ENCODE measurements around the gene FCHSD2.

Gene FCHSD2

DNA sequence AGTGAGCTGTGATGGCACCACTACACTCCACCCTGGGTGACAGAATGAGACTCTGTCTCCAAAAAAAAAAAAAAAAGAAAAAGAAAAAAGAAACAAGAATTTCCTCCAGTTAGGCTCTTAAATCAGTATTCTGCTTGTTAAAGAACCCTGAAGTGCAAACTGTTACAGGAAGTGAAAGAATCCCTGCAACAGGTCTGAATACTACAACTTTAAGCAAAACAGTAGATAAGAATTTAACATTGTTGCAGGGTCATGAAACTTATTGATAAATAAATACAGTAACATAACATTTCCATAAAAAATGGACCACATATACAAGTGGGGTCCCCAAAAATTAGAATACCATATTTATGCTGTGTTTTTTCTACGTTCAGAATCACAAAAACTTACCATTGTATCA, 35.8 kb downstream of the FCHSD2 start:
- Histone ChIP-seq H3K36me3 (ENCODE audit: insufficient read depth, low read length) (no peaks in the 10 kb centered on the region), H3K9me3 (ENCODE audit: insufficient read depth, low read length, severe bottlenecking) (no peaks in the 10 kb centered on the region), H3K27ac (ENCODE audit: low read length) (no peak overlapping the region), H3K4me3 (ENCODE audit: low read depth in 1 of 2, low read length in 2 of 2) (no peak overlapping the region), H2AFZ (ENCODE audit: low read depth, low read length) (no peak overlapping the region), H3K27me3 (ENCODE audit: insufficient read depth, low read length, poor library complexity) (no peaks in the 10 kb centered on the region), H3K9ac (ENCODE audit: low read depth, low read length) (no peak overlapping the region), H4K20me1 (ENCODE audit: insufficient read depth, low read length) (no peaks in the 10 kb centered on the region), H3K4me1 (ENCODE audit: insufficient read depth, low read length) (no peaks in the 10 kb centered on the region), H3K4me2 (ENCODE audit: insufficient read depth, low read length) (no peak overlapping the region), H3K79me2 (ENCODE audit: insufficient read depth, low read length) (peaks cover 10% of the 10 kb centered on the region)
- DNase-seq (no peak), ATAC-seq (ENCODE audit: insufficient read depth, low read depth) (no peak)
- TF ChIP-seq, protein P1, sequence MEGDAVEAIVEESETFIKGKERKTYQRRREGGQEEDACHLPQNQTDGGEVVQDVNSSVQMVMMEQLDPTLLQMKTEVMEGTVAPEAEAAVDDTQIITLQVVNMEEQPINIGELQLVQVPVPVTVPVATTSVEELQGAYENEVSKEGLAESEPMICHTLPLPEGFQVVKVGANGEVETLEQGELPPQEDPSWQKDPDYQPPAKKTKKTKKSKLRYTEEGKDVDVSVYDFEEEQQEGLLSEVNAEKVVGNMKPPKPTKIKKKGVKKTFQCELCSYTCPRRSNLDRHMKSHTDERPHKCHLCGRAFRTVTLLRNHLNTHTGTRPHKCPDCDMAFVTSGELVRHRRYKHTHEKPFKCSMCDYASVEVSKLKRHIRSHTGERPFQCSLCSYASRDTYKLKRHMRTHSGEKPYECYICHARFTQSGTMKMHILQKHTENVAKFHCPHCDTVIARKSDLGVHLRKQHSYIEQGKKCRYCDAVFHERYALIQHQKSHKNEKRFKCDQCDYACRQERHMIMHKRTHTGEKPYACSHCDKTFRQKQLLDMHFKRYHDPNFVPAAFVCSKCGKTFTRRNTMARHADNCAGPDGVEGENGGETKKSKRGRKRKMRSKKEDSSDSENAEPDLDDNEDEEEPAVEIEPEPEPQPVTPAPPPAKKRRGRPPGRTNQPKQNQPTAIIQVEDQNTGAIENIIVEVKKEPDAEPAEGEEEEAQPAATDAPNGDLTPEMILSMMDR (IDR thresholded peaks at IDR 0.05; ENCODE audit: borderline replicate concordance, extremely low read depth, low read length, poor library complexity, severe bottlenecking) = no peak

DNA sequence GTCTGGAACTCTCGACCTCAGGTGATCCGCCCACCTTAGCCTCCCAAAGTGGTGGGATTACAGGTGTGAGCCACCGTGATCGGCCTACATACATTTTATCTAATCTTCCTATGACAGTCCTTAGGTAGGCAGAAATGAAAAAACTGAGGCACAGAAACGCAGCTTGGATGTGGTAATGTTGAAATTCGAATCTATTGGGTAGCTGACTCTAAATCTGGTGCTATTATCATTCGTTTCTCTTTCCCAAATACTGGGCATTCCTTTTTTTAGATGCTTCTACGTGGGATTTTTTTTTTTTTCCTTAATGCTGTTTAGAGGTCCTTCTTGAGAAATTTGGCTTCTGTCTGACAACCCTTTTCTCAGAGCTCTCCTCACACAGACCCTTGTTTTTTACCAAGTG, 41.5 kb downstream of the FCHSD2 start:
- no peak for TF ChIP-seq EZH2 (IDR thresholded peaks at IDR 0.05; ENCODE audit: borderline replicate concordance, low read depth, low read length, severe bottlenecking)
- TF ChIP-seq, protein P1 (IDR thresholded peaks at IDR 0.05; ENCODE audit: borderline replicate concordance, extremely low read depth, low read length, poor library complexity, severe bottlenecking) = no peak
- Histone ChIP-seq H3K4me3 (ENCODE audit: low read depth in 1 of 2, low read length in 2 of 2) (no peak overlapping the region), H3K4me1 (ENCODE audit: insufficient read depth, low read length) (no peaks in the 10 kb centered on the region), H3K79me2 (ENCODE audit: insufficient read depth, low read length) (peaks cover 28% of the 10 kb centered on the region), H4K20me1 (ENCODE audit: insufficient read depth, low read length) (no peaks in the 10 kb centered on the region; the same call in 1 of the 2 replicates), H2AFZ (ENCODE audit: low read depth, low read length) (no peak overlapping the region), H3K36me3 (ENCODE audit: insufficient read depth, low read length) (no peaks in the 10 kb centered on the region), H3K27me3 (ENCODE audit: insufficient read depth, low read length, poor library complexity) (no peaks in the 10 kb centered on the region), H3K4me2 (ENCODE audit: insufficient read depth, low read length) (no peak overlapping the region), H3K9ac (ENCODE audit: low read depth, low read length) (no peak overlapping the region), H3K9me3 (ENCODE audit: insufficient read depth, low read length, severe bottlenecking) (no peaks in the 10 kb centered on the region), H3K27ac (ENCODE audit: low read length) (no peak overlapping the region)
- ATAC-seq (ENCODE audit: insufficient read depth, low read depth) (no peak), DNase-seq (no peak)

DNA sequence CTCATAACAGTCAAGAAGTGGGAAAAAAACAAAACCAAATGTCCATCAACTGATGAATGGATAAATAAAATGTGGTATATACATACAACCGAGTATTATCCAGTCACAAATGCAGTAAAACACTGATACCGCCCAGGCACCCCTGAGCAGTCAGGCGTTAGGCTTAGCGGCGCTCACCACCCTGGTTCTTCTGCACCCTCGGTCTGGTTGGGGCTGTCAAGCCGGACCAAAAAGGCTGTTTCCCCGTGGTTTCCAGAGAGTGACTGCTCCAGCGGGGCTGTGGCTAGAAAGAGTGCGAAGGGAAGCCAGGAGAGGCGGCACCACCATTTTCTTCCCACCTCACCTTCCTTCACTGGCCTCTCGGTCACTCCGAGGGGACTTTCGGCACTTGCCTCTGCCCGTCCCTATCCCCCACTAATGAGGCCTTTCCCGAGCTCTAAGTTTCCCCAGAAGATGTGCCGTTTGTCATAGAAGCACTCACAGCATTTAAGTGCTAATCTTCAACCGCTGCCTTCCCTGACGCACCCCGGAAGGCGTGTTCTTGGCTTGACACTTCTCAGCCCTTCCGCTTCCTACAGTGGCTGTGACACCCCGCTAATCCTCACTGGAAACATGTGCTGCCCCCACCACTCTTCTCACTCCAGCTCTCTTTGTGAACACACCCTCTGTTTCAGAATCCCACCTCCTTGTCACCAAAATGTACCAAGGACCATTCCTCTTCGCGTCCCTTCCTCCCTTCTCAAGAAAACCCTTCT, 42.4 kb downstream of the FCHSD2 start:
- ATAC-seq (ENCODE audit: insufficient read depth, low read depth) (no peak), DNase-seq (no peak)
- no peak overlapping the region for H3K9ac ChIP-seq (ENCODE audit: low read depth, low read length)
- no peaks in the 10 kb centered on the region for H3K4me1 ChIP-seq (ENCODE audit: insufficient read depth, low read length)
- H3K79me2 ChIP-seq (ENCODE audit: insufficient read depth, low read length) = peaks cover 34% of the 10 kb centered on the region
- H3K9me3 ChIP-seq (ENCODE audit: insufficient read depth, low read length, severe bottlenecking) = no peaks in the 10 kb centered on the region
- no peak overlapping the region for H3K4me2 ChIP-seq (ENCODE audit: insufficient read depth, low read length)
- TF ChIP-seq, protein P1 (IDR thresholded peaks at IDR 0.05; ENCODE audit: borderline replicate concordance, extremely low read depth, low read length, poor library complexity, severe bottlenecking) = no peak
- no peak for TF ChIP-seq EZH2 (IDR thresholded peaks at IDR 0.05; ENCODE audit: borderline replicate concordance, low read depth, low read length, severe bottlenecking)
- H4K20me1 ChIP-seq (ENCODE audit: insufficient read depth, low read length) = no peaks in the 10 kb centered on the region; the same call in 1 of the 2 replicates
- no peak overlapping the region for H2AFZ ChIP-seq (ENCODE audit: low read depth, low read length)
- H3K27me3 ChIP-seq (ENCODE audit: insufficient read depth, low read length, poor library complexity) = no peaks in the 10 kb centered on the region
- H3K27ac ChIP-seq (ENCODE audit: low read length) = no peak overlapping the region
- H3K4me3 ChIP-seq (ENCODE audit: low read depth in 1 of 2, low read length in 2 of 2) = no peak overlapping the region
- no peaks in the 10 kb centered on the region for H3K36me3 ChIP-seq (ENCODE audit: insufficient read depth, low read length)

All from DND-41 (cell line).